Measurements from ENCODE around the gene ATP6V1B1. TPM values are rescaled to one million over a fixed set of nuclear protein-coding genes. Genes with fewer than 3 reads are reported as not detected.

ATP6V1B1 gene
- total and polyA plus RNA-seq, 2 experiments from 2014 or later = not detected

DNA sequence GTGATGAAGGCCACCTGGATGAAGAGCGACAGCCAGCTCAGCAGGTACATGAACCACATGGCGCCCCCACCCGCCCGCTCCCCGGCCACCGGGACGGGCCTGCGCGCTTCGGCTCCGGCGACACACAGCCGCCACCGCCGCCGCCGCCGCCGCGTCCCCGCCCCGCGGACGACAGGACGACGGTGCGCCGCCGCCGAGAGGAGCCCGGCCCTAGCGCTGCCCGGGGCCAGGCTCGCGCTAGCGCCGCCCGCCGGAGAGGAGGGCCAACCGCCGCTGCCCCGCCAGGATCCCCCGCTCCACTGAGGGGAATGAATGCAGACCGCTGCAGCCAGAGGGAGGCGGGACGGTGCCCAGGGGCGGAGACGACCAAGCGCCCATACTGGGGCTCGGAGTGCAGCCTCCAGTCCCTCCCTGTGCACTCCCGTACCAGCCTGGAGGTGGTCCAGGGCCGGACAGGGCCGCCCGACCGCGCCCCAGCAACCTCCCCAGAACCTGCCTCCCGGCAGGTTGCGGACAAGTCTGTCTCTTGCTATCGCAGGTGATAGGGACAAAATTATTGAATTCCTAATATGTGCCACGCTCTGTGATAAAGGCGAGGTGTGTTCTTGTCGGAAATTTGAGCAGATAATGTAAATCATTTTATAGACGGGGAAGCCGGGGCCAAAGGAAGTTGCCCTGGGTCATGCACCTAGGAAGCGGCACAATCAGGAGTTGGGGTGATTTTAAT lies 59.2 kb downstream of the ATP6V1B1 start, which contains the start of gene TEX261 (continued):
- no peak for TF ChIP-seq JUNB (IDR thresholded peaks at IDR 0.05; ENCODE audit: unreplicated experiment)
- TF ChIP-seq, protein P1, sequence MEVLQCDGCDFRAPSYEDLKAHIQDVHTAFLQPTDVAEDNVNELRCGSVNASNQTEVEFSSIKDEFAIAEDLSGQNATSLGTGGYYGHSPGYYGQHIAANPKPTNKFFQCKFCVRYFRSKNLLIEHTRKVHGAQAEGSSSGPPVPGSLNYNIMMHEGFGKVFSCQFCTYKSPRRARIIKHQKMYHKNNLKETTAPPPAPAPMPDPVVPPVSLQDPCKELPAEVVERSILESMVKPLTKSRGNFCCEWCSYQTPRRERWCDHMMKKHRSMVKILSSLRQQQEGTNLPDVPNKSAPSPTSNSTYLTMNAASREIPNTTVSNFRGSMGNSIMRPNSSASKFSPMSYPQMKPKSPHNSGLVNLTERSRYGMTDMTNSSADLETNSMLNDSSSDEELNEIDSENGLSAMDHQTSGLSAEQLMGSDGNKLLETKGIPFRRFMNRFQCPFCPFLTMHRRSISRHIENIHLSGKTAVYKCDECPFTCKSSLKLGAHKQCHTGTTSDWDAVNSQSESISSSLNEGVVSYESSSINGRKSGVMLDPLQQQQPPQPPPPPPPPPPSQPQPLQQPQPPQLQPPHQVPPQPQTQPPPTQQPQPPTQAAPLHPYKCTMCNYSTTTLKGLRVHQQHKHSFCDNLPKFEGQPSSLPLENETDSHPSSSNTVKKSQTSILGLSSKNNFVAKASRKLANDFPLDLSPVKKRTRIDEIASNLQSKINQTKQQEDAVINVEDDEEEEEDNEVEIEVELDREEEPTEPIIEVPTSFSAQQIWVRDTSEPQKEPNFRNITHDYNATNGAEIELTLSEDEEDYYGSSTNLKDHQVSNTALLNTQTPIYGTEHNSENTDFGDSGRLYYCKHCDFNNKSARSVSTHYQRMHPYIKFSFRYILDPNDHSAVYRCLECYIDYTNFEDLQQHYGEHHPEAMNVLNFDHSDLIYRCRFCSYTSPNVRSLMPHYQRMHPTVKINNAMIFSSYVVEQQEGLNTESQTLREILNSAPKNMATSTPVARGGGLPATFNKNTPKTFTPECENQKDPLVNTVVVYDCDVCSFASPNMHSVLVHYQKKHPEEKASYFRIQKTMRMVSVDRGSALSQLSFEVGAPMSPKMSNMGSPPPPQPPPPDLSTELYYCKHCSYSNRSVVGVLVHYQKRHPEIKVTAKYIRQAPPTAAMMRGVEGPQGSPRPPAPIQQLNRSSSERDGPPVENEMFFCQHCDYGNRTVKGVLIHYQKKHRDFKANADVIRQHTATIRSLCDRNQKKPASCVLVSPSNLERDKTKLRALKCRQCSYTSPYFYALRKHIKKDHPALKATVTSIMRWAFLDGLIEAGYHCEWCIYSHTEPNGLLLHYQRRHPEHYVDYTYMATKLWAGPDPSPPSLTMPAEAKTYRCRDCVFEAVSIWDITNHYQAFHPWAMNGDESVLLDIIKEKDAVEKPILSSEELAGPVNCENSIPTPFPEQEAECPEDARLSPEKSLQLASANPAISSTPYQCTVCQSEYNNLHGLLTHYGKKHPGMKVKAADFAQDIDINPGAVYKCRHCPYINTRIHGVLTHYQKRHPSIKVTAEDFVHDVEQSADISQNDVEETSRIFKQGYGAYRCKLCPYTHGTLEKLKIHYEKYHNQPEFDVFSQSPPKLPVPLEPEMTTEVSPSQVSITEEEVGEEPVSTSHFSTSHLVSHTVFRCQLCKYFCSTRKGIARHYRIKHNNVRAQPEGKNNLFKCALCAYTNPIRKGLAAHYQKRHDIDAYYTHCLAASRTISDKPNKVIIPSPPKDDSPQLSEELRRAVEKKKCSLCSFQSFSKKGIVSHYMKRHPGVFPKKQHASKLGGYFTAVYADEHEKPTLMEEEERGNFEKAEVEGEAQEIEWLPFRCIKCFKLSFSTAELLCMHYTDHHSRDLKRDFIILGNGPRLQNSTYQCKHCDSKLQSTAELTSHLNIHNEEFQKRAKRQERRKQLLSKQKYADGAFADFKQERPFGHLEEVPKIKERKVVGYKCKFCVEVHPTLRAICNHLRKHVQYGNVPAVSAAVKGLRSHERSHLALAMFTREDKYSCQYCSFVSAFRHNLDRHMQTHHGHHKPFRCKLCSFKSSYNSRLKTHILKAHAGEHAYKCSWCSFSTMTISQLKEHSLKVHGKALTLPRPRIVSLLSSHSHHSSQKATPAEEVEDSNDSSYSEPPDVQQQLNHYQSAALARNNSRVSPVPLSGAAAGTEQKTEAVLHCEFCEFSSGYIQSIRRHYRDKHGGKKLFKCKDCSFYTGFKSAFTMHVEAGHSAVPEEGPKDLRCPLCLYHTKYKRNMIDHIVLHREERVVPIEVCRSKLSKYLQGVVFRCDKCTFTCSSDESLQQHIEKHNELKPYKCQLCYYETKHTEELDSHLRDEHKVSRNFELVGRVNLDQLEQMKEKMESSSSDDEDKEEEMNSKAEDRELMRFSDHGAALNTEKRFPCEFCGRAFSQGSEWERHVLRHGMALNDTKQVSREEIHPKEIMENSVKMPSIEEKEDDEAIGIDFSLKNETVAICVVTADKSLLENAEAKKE (CRISPR knock-in tag; IDR thresholded peaks at IDR 0.05) = no peak
- no peak for TF ChIP-seq ZNF331 (CRISPR knock-in tag; IDR thresholded peaks at IDR 0.05; ENCODE audit: low read depth)
- TF ChIP-seq STAT1 (IDR thresholded peaks at IDR 0.05; ENCODE audit: unreplicated experiment) = no peak

DNA sequence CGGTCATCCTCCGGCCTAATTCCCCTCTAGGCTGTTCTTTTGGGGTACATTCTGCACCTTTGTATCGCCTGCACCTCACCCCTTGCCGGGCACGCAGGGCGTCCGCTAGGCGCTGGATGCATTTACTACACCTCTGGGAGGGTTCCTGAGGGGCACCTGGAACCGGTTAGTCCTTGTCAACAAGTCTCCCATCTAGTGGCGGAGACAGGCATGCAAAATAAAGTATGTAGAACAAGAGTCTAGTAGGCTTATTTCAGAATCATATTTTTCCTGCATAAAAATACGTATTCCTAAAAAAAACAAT lies 59.7 kb downstream of the ATP6V1B1 start:
- Histone ChIP-seq H3K4me3 (peak overlapping the region; percentile 95), H2AFZ (peak overlapping the region; percentile 99), H3K4me1 (ENCODE audit: insufficient read depth) (peaks cover 5% of the 10 kb centered on the region), H3F3A (replicated peaks; ENCODE audit: low read depth) (no peaks in the 10 kb centered on the region), H3K4me2 (peak overlapping the region; percentile 100), H3K27me3 (ENCODE audit: insufficient read depth) (peaks cover 9% of the 10 kb centered on the region; the same call in 1 of the 2 replicates), H3K9me2 (ENCODE audit: insufficient read depth) (0 out of 2 replicates have a peak, but pooled peaks cover under 1% of the 10 kb centered on the region), H4K20me1 (replicated peaks; ENCODE audit: insufficient read depth) (peaks cover 10% of the 10 kb centered on the region), H3K27ac (ENCODE audit: low read depth) (no peak overlapping the region), H3K79me2 (replicated peaks; ENCODE audit: insufficient read depth) (peaks cover 17% of the 10 kb centered on the region), H3K36me3 (ENCODE audit: insufficient read depth) (no peaks in the 10 kb centered on the region)
- Mint-ChIP-seq H3K4me1 (peaks cover 16% of the 10 kb centered on the region), H3K27ac (no peak overlapping the region), H3K9me3 (no peaks in the 10 kb centered on the region; the same call in 2 of the 3 replicates), H3K27me3 (ENCODE audit: insufficient read depth, low read depth, poor library complexity) (peaks cover 11% of the 10 kb centered on the region), H3K36me3 (ENCODE audit: low read depth) (peaks cover 3% of the 10 kb centered on the region; the same call in 2 of the 3 replicates), H3K4me3 (peak overlapping the region; percentile 80)
- ATAC-seq = peak; percentile 72
- peak; percentile 76 for DNase-seq (ENCODE audit: low spot score)
- TF ChIP-seq STAT1 (IDR thresholded peaks at IDR 0.05; ENCODE audit: unreplicated experiment) (no peak), CTCF (conservative IDR thresholded peaks at IDR 0.05; ENCODE audit: low read depth in 2 of 2) (peak; percentile 52 to 53), NANOG (IDR thresholded peaks at IDR 0.05; ENCODE audit: borderline replicate concordance) (no peak), EZH2 (IDR thresholded peaks at IDR 0.05; ENCODE audit: low read depth, unreplicated experiment) (no peak)
- TF ChIP-seq, protein P1 (CRISPR knock-in tag; IDR thresholded peaks at IDR 0.05) = no peak
